LNCaP clone FGC (cell line): ENCODE measurements around the gene MYMX.

Experiments
- DNase-seq: peaks from one replicate; pipeline ENCODE4 v3.0.0-alpha.2; 2011; ENCODE audit warnings: low read depth
- H3K4me3 ChIP-seq: 2 replicates; pipeline ENCODE4 v1.5.1; 2011; ENCODE audit warnings: mild to moderate bottlenecking, low read depth, low read length, control low read depth
- CTCF ChIP-seq: IDR thresholded peaks from 2 replicates; pipeline ENCODE4 v1.5.1; 2012; ENCODE audit warnings: mild to moderate bottlenecking; ENCODE audit not compliant: control insufficient read depth, insufficient read depth; ENCODE audit errors: extremely low read depth

MYMX gene

GRCh38 chr6:44216677-44217331 is at the start of gene MYMX:
TSS of gene MYMX (plus strand) at chr6:44216926. CDS start at chr6:44217472, 546 bp downstream.
- DNase-seq, result no peak
- no peak for TF ChIP-seq CTCF
- H3K4me3 ChIP-seq, result no peak within 1 kb of the TSS

- DNase-seq, result no peak
- no peak overlapping the region for H3K4me3 ChIP-seq
- no peak for TF ChIP-seq CTCF
Observed at GRCh38 chr6:44167567-44167966, 49.2 kb upstream of the MYMX start.

GRCh38 chr6:44169154-44169553 is 47.6 kb upstream of the MYMX start:
- TF ChIP-seq CTCF, result no peak
- DNase-seq, result no peak
- H3K4me3 ChIP-seq, result no peak overlapping the region

- TF ChIP-seq CTCF, result no peak
- no peak for DNase-seq
- H3K4me3 ChIP-seq, result no peak overlapping the region
Observed at GRCh38 chr6:44169886-44170570, 46.7 kb upstream of the MYMX start.

GRCh38 chr6:44171899-44172546 is 44.7 kb upstream of the MYMX start:
- no peak overlapping the region for H3K4me3 ChIP-seq
- no peak for DNase-seq
- no peak for TF ChIP-seq CTCF

GRCh38 chr6:44172731-44173500 is 43.8 kb upstream of the MYMX start:
- DNase-seq, result peak; percentile 22
- TF ChIP-seq CTCF, result peak; percentile 81
- no peak overlapping the region for H3K4me3 ChIP-seq
